ENCODE results near the gene SWSAP1.

Gene SWSAP1

DNA sequence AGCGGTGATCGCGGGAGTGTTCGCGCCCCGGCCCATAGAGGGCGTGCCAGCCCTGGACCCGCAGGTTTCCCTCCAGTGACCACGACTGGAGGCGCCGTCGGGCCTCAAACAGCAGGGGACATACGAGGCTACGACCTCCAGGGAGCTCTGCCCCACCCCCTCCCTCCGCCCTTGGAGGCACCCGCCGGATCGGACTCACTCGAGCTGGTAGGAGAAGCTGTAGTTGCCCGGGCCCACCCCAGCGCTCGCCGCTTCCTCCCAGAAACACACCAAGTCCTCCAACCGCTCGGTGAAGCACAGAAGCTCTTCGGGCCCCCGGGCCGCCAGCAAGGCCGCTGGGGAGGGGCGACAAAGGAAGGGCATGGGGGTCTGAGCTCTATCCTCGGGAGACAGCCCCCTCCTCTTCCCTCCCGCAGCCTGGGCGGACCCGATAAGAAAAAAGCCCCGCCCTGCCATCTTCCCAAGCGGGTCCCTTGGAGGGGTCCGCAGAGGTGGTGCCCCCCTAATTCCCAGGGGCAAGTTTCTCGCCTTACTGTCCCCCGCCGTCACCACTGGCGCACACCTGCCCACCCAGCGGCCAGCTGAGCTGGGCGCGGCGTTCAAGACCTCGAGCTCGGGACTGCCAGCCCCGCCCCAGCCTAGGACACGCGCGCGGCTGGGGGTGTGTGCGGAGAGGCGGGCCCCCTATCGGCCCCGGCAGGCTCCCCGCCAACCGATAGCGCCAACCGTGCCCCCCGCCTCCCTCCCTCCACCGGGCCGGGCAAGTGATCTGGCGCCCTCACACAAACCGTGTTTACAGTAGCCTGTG lies 8.6 kb downstream of the SWSAP1 start:
- Histone ChIP-seq H3K9me3 (ENCODE audit: insufficient read depth, low read depth, low read length) (no peaks in the 10 kb centered on the region), H3K9ac (ENCODE audit: low read depth, low read length) (peak overlapping the region; percentile 45; the same call in 1 of the 2 replicates), H3K27ac (ENCODE audit: low read length) (no peak overlapping the region), H3K36me3 (ENCODE audit: insufficient read depth, low read depth, low read length) (no peaks in the 10 kb centered on the region), H3K4me3 (ENCODE audit: low read length) (peak overlapping the region; percentile 71), H3K27me3 (ENCODE audit: insufficient read depth, low read length) (peaks cover 14% of the 10 kb centered on the region; the same call in 1 of the 2 replicates), H3K4me1 (ENCODE audit: insufficient read depth, low read length) (0 out of 2 replicates have a peak, but pooled peaks cover 3% of the 10 kb centered on the region)

DNA sequence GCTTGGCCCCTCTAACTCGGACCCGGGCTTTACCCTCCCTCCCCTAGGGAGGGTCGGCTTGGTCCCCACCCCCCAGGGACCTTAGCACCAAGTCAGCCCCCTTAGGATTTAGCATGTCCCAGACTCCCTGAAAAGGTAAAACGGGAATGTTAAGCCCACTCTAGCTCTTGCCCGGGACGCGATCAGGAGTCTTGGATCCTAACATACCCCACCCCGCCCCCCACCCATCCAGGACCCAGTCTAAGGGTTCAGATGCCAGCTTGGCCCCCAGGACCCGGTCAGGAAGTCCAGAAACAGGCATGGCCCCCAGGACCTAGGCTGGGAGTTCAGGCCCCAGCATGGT lies 9.2 kb downstream of the SWSAP1 start:
- peak overlapping the region; percentile 45; the same call in 1 of the 2 replicates for H3K9ac ChIP-seq (ENCODE audit: low read depth, low read length)
- 0 out of 2 replicates have a peak, but pooled peaks cover 3% of the 10 kb centered on the region for H3K4me1 ChIP-seq (ENCODE audit: insufficient read depth, low read length)
- H3K9me3 ChIP-seq (ENCODE audit: insufficient read depth, low read depth, low read length): no peaks in the 10 kb centered on the region
- no peaks in the 10 kb centered on the region for H3K36me3 ChIP-seq (ENCODE audit: insufficient read depth, low read depth, low read length)
- H3K27ac ChIP-seq (ENCODE audit: low read length): no peak overlapping the region
- peaks cover 14% of the 10 kb centered on the region; the same call in 1 of the 2 replicates for H3K27me3 ChIP-seq (ENCODE audit: insufficient read depth, low read length)
- peak overlapping the region; percentile 71 for H3K4me3 ChIP-seq (ENCODE audit: low read length)

DNA sequence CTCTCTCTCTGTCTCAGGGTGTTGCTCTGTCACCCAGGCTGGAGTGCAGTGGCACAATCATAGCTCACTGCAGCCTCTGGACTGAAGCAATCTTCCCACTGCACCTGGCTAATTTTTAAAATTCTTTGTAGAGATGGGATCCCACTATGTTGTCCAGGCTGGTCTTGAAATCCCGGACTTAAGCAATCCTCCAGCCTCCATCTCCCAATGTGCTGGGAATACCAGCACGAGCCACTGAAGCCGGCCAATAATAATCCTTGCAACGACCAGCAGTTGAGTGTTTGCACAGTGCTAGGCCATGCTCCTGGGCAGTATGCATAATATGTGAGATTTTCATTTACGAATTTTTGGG lies 10.3 kb downstream of the SWSAP1 start:
- no peak overlapping the region for H3K4me3 ChIP-seq (ENCODE audit: low read length)
- no peak overlapping the region; the same call in 1 of the 2 replicates for H3K9ac ChIP-seq (ENCODE audit: low read depth, low read length)
- no peaks in the 10 kb centered on the region for H3K9me3 ChIP-seq (ENCODE audit: insufficient read depth, low read depth, low read length)
- H3K36me3 ChIP-seq (ENCODE audit: insufficient read depth, low read depth, low read length): no peaks in the 10 kb centered on the region
- 0 out of 2 replicates have a peak, but pooled peaks cover 3% of the 10 kb centered on the region for H3K4me1 ChIP-seq (ENCODE audit: insufficient read depth, low read length)
- peaks cover 14% of the 10 kb centered on the region; the same call in 1 of the 2 replicates for H3K27me3 ChIP-seq (ENCODE audit: insufficient read depth, low read length)
- H3K27ac ChIP-seq (ENCODE audit: low read length): no peak overlapping the region

DNA sequence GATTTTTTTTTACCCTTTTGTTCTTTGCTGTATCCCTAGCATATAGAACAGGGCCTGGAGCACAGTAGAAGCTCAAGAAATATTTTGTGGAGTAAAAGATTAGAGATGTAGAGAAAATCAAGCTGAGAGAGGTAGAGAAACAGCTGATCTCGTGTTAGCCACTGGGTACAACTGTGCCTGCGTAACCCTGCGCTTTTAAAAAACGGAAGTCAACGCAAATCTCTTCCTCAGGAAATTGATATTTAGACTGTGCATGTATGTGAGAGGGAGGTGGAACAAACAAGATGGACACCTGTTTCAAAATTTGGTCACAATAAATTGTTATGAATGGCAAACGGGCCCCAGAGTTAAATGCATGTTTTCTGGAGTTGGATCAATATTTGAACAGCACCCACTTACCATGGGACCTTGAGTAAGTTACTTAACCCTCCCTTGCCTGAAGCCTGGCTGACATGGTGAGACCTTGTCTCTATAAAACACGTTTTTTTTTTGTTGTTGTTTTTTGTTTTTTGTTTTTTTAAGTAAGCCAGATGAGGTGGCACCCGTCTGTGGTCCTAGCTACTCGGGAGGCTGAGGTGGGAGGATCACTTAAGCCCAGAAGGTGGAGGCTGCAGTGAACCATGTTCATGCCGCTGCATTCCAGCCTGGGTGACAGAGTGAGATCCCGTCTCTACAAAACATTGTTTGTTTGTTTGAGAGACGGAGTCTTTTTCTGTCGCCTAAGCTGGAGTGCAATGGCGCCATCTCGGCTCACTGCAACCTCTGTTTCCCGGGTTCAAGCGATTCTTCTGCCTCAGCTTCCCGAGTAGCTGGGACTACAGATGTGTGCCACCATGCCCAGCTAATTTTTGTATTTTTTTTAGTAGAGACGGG lies 12.9 kb downstream of the SWSAP1 start:
- no peaks in the 10 kb centered on the region for H3K36me3 ChIP-seq (ENCODE audit: insufficient read depth, low read depth, low read length)
- H3K27me3 ChIP-seq (ENCODE audit: insufficient read depth, low read length): peaks cover 14% of the 10 kb centered on the region; the same call in 1 of the 2 replicates
- no peak overlapping the region for H3K9ac ChIP-seq (ENCODE audit: low read depth, low read length)
- no peaks in the 10 kb centered on the region for H3K9me3 ChIP-seq (ENCODE audit: insufficient read depth, low read depth, low read length)
- no peak overlapping the region for H3K4me3 ChIP-seq (ENCODE audit: low read length)
- no peak overlapping the region for H3K27ac ChIP-seq (ENCODE audit: low read length)
- H3K4me1 ChIP-seq (ENCODE audit: insufficient read depth, low read length): no peaks in the 10 kb centered on the region

DNA sequence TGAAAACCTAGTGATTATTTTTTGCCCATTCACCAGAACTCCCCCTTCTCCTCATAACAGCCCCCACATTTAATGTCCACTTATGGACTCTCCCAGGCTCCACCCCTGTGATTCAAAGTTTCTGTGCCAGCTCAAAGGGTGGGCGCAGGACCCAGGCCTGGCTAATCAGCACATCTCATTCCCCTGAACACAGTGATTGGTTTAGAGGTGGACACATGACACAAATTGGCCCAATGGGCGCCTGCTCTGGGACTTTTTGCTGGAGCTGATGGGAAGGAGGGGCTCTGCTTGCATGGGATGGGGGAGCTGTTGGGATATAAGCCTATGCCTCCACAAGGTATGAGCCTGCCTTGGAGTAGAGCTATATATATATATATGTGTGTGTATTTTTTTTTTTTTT lies 15.9 kb downstream of the SWSAP1 start:
- Histone ChIP-seq H3K9ac (ENCODE audit: low read depth, low read length) (no peak overlapping the region), H3K9me3 (ENCODE audit: insufficient read depth, low read depth, low read length) (no peaks in the 10 kb centered on the region), H3K27ac (ENCODE audit: low read length) (no peak overlapping the region), H3K4me1 (ENCODE audit: insufficient read depth, low read length) (no peaks in the 10 kb centered on the region), H3K36me3 (ENCODE audit: insufficient read depth, low read depth, low read length) (0 out of 2 replicates have a peak, but pooled peaks cover 3% of the 10 kb centered on the region), H3K27me3 (ENCODE audit: insufficient read depth, low read length) (no peaks in the 10 kb centered on the region), H3K4me3 (ENCODE audit: low read length) (no peak overlapping the region)

DNA sequence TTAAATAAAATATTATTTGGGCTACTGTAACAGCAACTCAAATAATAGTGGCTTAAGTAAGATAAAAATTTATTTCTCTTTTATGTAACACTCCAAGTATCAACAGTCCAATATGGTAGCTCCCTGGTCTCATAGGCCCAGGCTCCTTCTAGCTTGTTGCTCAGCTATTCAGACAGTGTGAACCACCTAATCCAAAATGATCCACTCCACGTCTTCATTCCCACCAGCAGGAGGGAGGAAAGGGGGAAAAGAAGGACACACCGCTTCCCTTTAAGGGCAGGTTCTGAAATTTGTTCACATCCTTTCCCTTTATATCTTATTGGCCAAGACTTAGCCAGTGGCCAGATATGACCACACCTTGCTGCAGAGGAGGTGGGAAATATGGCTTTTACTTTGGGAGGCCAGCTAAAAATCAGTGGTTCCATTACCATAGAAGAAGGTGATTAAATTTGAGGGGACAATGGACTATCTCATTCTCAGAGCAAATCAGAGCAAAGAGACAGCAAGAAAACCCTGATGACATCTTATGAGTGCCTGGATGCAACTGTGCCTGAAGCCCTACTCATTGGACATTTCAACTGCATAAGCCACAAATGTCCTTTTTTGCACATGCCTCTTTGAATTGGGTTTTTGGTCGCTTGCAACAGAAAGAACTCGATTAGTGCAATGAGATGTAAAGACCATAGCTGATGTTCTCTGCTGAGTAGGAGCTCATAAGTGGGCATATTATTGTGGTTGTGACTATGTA lies 16.6 kb downstream of the SWSAP1 start:
- Histone ChIP-seq H3K27ac (ENCODE audit: low read length) (no peak overlapping the region), H3K27me3 (ENCODE audit: insufficient read depth, low read length) (no peaks in the 10 kb centered on the region), H3K9me3 (ENCODE audit: insufficient read depth, low read depth, low read length) (no peaks in the 10 kb centered on the region), H3K4me3 (ENCODE audit: low read length) (no peak overlapping the region), H3K4me1 (ENCODE audit: insufficient read depth, low read length) (no peaks in the 10 kb centered on the region), H3K36me3 (ENCODE audit: insufficient read depth, low read depth, low read length) (0 out of 2 replicates have a peak, but pooled peaks cover 3% of the 10 kb centered on the region), H3K9ac (ENCODE audit: low read depth, low read length) (no peak overlapping the region)

DNA sequence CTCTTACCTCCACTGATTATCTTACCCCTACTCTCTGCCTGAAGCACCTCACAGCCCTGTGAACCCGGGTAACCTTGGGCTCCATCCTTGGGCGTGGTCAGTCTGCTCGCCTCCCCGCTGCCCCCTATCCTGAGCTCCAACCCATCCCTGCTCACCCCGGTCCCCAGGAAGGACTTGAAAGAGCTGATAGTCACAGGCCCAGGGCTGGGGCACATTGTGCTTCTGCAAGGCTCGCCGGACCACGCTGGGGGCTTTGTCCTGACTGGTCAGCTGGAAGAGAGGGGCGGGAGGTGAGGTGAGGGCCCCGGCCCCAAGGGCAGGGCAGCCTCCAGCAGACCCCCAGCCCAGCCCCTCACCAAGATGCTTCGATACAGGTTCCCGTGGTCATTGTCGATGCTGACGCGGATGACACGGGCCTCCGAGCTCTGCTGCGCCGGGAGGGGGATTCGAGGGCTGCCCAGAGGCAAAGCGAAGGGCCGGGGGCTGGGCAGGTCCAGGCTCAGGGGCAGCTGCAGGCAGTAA lies 22.7 kb downstream of the SWSAP1 start:
- Histone ChIP-seq H3K27ac (ENCODE audit: low read length) (no peak overlapping the region), H3K4me1 (ENCODE audit: insufficient read depth, low read length) (no peaks in the 10 kb centered on the region), H3K36me3 (ENCODE audit: insufficient read depth, low read depth, low read length) (peaks cover 7% of the 10 kb centered on the region; the same call in 1 of the 2 replicates), H3K9me3 (ENCODE audit: insufficient read depth, low read depth, low read length) (no peaks in the 10 kb centered on the region), H3K27me3 (ENCODE audit: insufficient read depth, low read length) (no peaks in the 10 kb centered on the region), H3K9ac (ENCODE audit: low read depth, low read length) (no peak overlapping the region), H3K4me3 (ENCODE audit: low read length) (no peak overlapping the region)

DNA sequence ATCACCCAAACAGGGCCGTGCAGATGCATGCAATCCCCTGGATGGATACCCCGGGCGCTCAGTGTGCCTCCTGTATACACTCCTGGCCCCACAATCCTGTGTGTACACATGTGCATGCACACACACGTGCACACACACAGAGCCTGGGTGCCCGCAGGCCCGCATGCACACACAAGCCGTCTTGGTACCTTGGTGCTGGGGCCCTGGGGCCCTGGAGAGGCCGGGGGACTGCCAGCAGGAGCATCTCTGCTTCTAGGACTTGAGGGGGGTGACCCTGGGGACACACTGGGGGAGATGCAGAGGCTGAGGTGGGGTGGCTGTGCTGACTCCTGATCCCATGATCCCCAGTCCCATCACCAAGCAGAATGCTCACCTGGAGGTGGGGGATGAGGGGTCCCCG lies 25.2 kb downstream of the SWSAP1 start:
- Histone ChIP-seq H3K27ac (ENCODE audit: low read length) (no peak overlapping the region), H3K9me3 (ENCODE audit: insufficient read depth, low read depth, low read length) (no peaks in the 10 kb centered on the region), H3K4me3 (ENCODE audit: low read length) (no peak overlapping the region), H3K4me1 (ENCODE audit: insufficient read depth, low read length) (no peaks in the 10 kb centered on the region), H3K27me3 (ENCODE audit: insufficient read depth, low read length) (no peaks in the 10 kb centered on the region), H3K36me3 (ENCODE audit: insufficient read depth, low read depth, low read length) (peaks cover 15% of the 10 kb centered on the region; the same call in 1 of the 2 replicates), H3K9ac (ENCODE audit: low read depth, low read length) (no peak overlapping the region)

DNA sequence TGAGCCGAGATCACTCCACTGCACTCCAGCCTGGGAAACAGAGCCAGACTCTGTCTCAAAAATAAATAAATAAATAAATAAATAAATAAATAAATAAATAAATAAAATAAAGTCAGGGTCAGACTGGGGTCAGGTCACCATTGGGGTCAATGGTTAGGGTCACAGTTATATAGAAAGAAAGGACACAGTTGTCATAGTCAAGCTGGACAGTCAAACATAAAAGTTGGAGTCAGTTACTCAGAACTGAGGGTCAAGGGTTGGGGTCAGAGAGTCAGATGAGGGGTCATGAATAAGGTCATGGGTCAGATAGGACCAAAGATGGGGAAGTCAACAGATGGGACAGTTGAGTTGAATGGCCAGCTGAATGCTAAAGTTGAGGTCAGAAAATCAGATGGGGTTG lies 26.3 kb downstream of the SWSAP1 start:
- H3K4me3 ChIP-seq (ENCODE audit: low read length): no peak overlapping the region
- H3K27me3 ChIP-seq (ENCODE audit: insufficient read depth, low read length): no peaks in the 10 kb centered on the region
- no peaks in the 10 kb centered on the region for H3K9me3 ChIP-seq (ENCODE audit: insufficient read depth, low read depth, low read length)
- no peaks in the 10 kb centered on the region for H3K4me1 ChIP-seq (ENCODE audit: insufficient read depth, low read length)
- H3K9ac ChIP-seq (ENCODE audit: low read depth, low read length): no peak overlapping the region
- peaks cover 18% of the 10 kb centered on the region; the same call in 1 of the 2 replicates for H3K36me3 ChIP-seq (ENCODE audit: insufficient read depth, low read depth, low read length)
- H3K27ac ChIP-seq (ENCODE audit: low read length): no peak overlapping the region

DNA sequence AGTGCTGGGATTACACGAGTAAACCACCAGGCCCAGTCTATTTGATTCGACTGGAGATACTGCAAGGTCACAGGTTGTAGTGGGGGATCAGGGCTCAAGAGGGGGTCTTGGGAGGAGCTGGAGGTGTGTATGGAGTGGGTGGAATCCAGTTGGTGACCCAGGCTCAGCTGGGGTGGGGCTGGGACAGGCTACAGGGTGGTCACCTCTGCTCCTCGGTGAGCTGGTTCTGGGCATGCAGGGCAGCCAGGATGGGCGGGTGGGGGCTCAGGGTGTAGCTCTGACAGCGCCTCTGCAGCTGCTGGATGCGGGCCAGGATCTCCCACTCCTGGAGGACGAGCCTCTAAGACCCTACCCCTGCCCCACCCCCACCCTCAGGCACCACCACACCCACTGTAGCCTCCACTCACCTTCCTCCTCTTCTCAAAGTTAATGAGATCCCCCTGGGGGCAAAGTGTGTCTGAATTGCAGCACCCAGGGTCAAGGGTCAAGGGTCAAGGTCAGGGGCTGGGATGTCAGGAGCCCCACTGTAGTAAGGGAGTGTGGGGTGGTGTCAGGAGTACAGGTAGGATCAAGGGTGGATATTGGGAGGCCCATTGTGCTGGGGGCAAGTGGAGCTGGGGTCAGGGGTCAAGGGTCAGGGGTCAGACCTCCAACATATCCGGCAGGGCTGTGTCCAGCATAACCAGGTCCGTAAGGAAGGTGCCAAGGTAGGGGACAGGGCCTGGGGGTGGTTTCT lies 27.5 kb downstream of the SWSAP1 start:
- Histone ChIP-seq H3K27me3 (ENCODE audit: insufficient read depth, low read length) (0 out of 2 replicates have a peak, but pooled peaks cover 5% of the 10 kb centered on the region), H3K9me3 (ENCODE audit: insufficient read depth, low read depth, low read length) (no peaks in the 10 kb centered on the region), H3K9ac (ENCODE audit: low read depth, low read length) (no peak overlapping the region), H3K4me3 (ENCODE audit: low read length) (no peak overlapping the region), H3K4me1 (ENCODE audit: insufficient read depth, low read length) (no peaks in the 10 kb centered on the region), H3K27ac (ENCODE audit: low read length) (no peak overlapping the region), H3K36me3 (ENCODE audit: insufficient read depth, low read depth, low read length) (peaks cover 18% of the 10 kb centered on the region; the same call in 1 of the 2 replicates)
